GM12865 (cell line): ENCODE measurements around the gene RCC1.
"Not testable (repeated sequence)": the region's sequence is repeated elsewhere in the genome, so short reads cannot be mapped to it uniquely, and the experiment has no call there.

Experiments used
- DNase-seq: peaks from one replicate; pipeline ENCODE4 v3.0.0; 2010; ENCODE audit warnings: low read depth
- H3K4me3 ChIP-seq: 2 replicates; pipeline ENCODE4 v1.5.1; 2011; ENCODE audit warnings: mild to moderate bottlenecking, low read depth, low read length, control low read depth
- TF ChIP-seq, protein P1 (sequence below): IDR thresholded peaks from 2 replicates; pipeline ENCODE4 v1.5.1; 2011; ENCODE audit warnings: low read length, control low read depth, low read depth, inconsistent platforms; ENCODE audit not compliant: insufficient read depth; ENCODE audit errors: missing control alignments

Gene RCC1

DNA sequence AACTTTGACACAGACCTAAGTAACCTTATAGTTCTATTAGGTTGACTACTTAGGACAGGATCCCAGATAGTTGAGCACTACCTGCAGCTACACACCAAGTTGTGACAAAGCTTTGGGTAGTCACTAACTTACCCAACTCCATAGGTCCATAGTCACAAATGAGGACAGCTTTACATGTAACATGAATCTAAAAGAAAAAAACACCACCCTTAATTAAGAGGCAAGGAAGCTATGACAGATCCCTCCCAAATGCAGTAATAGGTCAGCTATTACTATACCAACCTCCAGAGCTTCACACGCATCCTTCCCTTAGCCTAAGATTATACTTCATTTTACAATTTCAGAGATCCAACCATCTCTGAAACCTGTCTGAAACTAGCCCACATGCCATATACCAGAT lies 73.6 kb downstream of the RCC1 start:
- no peak for DNase-seq
- TF ChIP-seq, protein P1, sequence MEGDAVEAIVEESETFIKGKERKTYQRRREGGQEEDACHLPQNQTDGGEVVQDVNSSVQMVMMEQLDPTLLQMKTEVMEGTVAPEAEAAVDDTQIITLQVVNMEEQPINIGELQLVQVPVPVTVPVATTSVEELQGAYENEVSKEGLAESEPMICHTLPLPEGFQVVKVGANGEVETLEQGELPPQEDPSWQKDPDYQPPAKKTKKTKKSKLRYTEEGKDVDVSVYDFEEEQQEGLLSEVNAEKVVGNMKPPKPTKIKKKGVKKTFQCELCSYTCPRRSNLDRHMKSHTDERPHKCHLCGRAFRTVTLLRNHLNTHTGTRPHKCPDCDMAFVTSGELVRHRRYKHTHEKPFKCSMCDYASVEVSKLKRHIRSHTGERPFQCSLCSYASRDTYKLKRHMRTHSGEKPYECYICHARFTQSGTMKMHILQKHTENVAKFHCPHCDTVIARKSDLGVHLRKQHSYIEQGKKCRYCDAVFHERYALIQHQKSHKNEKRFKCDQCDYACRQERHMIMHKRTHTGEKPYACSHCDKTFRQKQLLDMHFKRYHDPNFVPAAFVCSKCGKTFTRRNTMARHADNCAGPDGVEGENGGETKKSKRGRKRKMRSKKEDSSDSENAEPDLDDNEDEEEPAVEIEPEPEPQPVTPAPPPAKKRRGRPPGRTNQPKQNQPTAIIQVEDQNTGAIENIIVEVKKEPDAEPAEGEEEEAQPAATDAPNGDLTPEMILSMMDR, result no peak
- H3K4me3 ChIP-seq, result peak overlapping the region; percentile 65

DNA sequence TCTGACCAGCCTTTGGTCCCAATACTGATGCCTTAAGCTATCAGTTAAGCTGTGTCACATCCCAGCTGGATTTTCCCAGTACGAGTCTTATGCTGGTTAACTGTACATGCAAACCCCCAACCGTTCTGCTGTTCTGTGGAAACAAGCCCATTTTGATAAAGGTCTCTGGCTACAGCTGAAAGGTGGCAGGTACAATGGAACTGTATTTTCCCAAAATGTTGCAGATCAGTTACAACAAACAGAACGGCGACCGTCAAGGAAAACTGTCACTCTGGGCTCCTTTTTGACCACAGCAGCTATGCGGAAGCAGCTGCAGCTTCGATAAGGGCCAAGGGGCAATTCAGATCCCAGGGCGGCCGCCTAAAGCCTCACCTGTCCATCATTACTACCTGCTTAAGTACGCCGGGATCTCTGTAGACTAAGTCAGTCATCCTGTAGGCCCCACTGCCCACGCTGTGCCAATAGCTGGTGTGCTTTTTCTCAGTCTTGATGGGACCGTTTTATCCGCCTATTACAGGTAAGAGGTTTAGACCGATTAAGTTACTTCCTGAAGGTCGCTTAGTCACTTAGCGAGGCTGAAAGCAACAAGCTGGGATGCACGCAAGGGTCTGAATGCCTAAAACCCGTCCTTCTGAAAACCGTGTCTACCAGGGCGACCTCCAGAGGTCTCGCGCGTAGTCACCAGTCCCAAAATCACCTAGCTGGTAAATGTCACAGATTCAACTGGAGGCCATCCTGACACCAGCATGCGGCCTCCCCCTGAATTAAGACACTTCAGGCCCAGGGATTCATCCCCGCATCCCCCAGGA lies 75.1 kb downstream of the RCC1 start:
- TF ChIP-seq, protein P1, result peak; percentile 28
- peak; percentile 79 for DNase-seq

DNA sequence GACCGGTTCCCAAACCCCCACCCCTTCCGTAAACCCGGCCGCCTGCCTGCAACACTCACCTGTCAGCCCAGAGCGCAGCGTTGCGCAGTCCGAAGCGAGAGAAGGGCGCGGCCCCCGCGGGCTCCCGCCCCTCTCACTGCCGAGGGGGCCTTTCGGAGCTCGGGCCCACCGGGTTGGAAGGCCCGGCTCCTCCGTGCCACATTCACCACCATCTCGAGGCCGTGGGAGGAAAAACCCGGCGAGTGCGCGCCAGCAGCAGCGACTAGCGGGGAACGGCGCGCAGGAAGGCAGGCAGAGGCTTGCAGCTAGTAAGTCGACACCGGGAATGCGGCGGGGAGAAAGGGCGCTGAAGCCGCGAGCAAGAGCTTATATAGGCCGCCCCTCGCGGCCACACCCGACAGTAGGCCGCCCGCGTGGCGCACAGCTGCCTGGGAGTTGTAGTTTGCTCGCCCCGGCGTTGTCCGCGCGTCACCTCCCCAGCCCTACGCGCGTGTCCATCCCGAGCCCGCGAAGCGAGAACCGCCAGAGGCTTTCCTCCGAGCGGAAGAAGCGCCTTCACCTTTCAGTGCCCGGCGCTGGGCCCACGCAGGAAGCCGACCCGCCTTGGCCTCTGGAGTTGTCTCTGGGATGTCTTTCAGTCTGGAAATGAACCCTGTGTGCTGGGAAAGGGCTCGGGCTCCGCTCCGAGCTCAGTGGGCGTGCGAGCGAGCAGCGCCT lies 75.8 kb downstream of the RCC1 start:
- TF ChIP-seq, protein P1, result no peak
- H3K4me3 ChIP-seq, result peak overlapping the region; percentile 65
- peak; percentile 98 for DNase-seq

More for the DNA sequence above, 75.1 kb downstream of the RCC1 start:
- H3K4me3 ChIP-seq, result peak overlapping the region; percentile 65

DNA sequence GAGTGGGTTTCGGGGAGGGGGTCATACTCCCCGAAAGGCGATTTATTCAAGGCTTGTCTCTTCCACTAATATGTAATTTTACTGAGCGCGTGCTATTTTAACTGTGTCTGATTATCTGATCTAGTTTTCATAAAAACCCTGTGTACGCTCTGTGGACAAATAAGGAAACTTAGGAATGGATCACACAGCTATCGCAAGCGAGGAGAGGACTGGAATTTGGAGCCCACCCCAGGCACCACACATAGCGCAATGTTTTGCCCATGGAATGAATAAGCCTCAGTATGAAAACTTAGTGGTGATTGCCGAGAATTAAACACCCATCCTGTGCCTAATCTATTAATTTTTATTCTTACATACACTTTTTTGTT lies 76.4 kb downstream of the RCC1 start:
- TF ChIP-seq, protein P1, result no peak
- peak overlapping the region; percentile 65 for H3K4me3 ChIP-seq
- DNase-seq, result no peak

DNA sequence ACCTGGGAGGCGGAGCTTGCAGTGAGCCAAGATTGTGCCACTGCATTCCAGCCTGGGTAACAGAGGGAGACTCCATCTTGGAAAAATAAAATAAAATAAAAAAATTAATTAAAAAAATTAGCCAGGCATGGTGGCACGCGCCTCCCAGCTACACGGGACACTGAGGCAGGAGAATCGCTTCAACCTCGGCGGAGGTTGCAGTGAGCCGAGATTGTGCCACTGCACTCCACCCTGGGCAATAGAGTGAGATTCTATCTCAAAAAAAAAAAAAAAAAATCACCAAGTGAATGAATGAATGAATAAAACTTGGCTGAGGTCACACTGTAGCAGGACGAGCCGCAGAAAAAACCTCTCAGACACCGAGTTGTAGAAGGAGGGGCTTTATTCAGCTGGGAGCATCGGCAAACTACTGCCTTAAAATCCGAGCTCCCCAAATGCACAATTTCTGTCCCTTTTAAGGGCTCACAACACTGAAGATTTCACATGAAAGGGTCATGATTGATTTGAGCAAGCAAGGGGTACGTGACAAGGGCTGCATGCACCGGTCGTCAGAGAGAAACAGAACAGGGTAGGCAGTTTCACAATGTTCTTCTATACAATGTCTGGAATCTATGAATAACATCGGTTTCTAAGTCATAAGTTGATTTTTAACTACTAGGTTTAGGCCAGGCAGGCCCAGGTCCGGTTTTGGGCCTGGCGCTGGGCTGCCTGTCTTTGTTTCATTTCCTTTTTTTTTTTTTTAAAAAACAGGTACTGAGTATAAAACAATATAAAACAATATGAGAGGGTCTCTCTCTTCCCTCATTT lies 80.9 kb downstream of the RCC1 start:
- peak; percentile 57 for DNase-seq
- H3K4me3 ChIP-seq, result not testable (repeated sequence)
